ENCODE data around the gene CACNA1C. TPM values are rescaled to one million over a fixed set of nuclear protein-coding genes. Genes with fewer than 3 reads are reported as not detected.

Gene CACNA1C
- total and polyA plus RNA-seq, 2 of the 4 experiments (the other 2 are of a cell fraction): 1.6 to 2.6 TPM

DNA sequence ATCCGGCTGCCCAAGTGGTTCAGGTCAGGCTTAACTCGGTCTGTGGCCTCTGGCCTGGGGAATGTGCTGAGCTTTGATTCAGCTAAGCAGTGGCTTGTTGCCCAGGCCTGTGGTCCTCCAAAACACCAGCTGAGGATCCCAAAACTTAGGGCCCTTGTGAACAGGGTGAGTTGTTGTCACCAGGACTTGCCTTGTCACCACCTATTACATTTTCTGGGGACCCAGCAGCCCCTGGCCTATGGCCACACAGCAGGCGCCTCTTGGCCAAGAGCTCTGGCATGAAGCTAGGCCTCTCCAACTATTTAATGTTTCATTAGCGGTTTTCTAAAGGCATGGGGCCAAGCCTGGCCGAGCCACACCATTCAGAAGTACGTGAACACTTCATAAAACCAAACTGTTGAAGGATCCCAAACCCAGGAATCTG, 343.7 kb downstream of the CACNA1C start:
- Histone ChIP-seq H3K4ac (ENCODE audit: low read depth, low read length) (peak overlapping the region; percentile 58), H2AK9ac (replicated peaks; ENCODE audit: low read depth, low read length, poor library complexity) (peak overlapping the region; percentile 26), H4K8ac (ENCODE audit: low read depth in 2 of 2, low read length in 2 of 2) (peak overlapping the region; percentile 48 to 73; a peak in 2 of 4 replicates), H3K9me3 (ENCODE audit: control insufficient read depth, insufficient read depth, low read length) (no peaks in the 10 kb centered on the region), H3K4me2 (ENCODE audit: low read depth, low read length) (no peak overlapping the region), H3K4me3 (ENCODE audit: insufficient read depth, low read depth, low read length) (no peak overlapping the region), H3K14ac (replicated peaks; ENCODE audit: low read depth, low read length) (0 out of 2 replicates have a peak overlapping the region, but pooled peaks have one; percentile 27), H3K23ac (ENCODE audit: low read depth, low read length) (0 out of 2 replicates have a peak overlapping the region, but pooled peaks have one; percentile 0), H3K9ac (ENCODE audit: low read depth, low read length) (no peak overlapping the region), H3K79me1 (ENCODE audit: low read depth in 1 of 2, low read length in 2 of 2) (no peaks in the 10 kb centered on the region), H2BK15ac (ENCODE audit: low read depth, low read length) (0 out of 3 replicates have a peak overlapping the region, but pooled peaks have one; percentile 3), H4K20me1 (ENCODE audit: insufficient read depth, low read length) (peaks cover 10% of the 10 kb centered on the region; the same call in 1 of the 2 replicates), H3K27ac (ENCODE audit: insufficient read depth, low read length) (peak overlapping the region; percentile 60; the same call in 1 of the 2 replicates), H3K27me3 (ENCODE audit: control insufficient read depth, insufficient read depth, low read length) (no peaks in the 10 kb centered on the region), H3K18ac (ENCODE audit: low read depth, low read length) (peak overlapping the region; percentile 17; the same call in 1 of the 2 replicates), H2AFZ (replicated peaks; ENCODE audit: low read length, poor library complexity) (peak overlapping the region; percentile 71), H2BK120ac (ENCODE audit: low read depth, low read length) (0 out of 2 replicates have a peak overlapping the region, but pooled peaks have one; percentile 5), H3K56ac (ENCODE audit: extremely low read depth, insufficient read depth, low read length) (no peak overlapping the region), H3K4me1 (ENCODE audit: control insufficient read depth, insufficient read depth, low read length) (peaks cover 12% of the 10 kb centered on the region), H2BK20ac (ENCODE audit: low read depth, low read length) (0 out of 2 replicates have a peak overlapping the region, but pooled peaks have one; percentile 11), H3K9me1 (ENCODE audit: insufficient read depth, low read length) (peaks cover 15% of the 10 kb centered on the region; the same call in 1 of the 2 replicates), H3K36me3 (ENCODE audit: control insufficient read depth, insufficient read depth, low read length) (no peaks in the 10 kb centered on the region), H2BK5ac (ENCODE audit: low read depth, low read length, poor library complexity, severe bottlenecking) (peak overlapping the region; percentile 6), H2AK5ac (ENCODE audit: low read depth, low read length) (no peak overlapping the region), H4K5ac (ENCODE audit: low read depth, low read length) (no peak overlapping the region), H4K91ac (ENCODE audit: insufficient read depth, low read depth, low read length) (peak overlapping the region; percentile 30)
- BruUV-seq (replicated peaks): no TSS peak
- TF ChIP-seq MXI1 (IDR thresholded peaks at IDR 0.05; ENCODE audit: borderline replicate concordance, low read depth, low read length): no peak
- TF ChIP-seq MAFK (IDR thresholded peaks at IDR 0.05; ENCODE audit: low read depth, low read length): peak; percentile 26; the same call in 1 of the 2 replicates
- TF ChIP-seq CHD1 (IDR thresholded peaks at IDR 0.05; ENCODE audit: low read depth, low read length): no peak
- peak; percentile 52 for DNase-seq
- POLR2A ChIA-PET (ENCODE audit: unreplicated experiment): no interaction called here
- peak; percentile 78 for ATAC-seq (ENCODE audit: low read depth)
- 29% methylated on average over 5 of the region's 6 CpGs; no CpG with 5 or more reads in 1 of the 2 experiments for WGBS, 2 experiments (ENCODE audit: extremely low coverage in 2 of 2, insufficient read length in 1 of 2)
- in situ Hi-C loops (cut with MboI; ENCODE audit: low sequenced_read_pairs) (no loop called here), dilution Hi-C loops (cut with HindIII; ENCODE audit: low sequenced_read_pairs, unreplicated experiment) (no loop called here), intact Hi-C loops (cut with micrococcal nuclease) (loop anchor here (2.0 to 5.0 kb wide), 2 partner anchors 94 to 340 kb away; no protein-coding TSS in a partner anchor)
- CTCF ChIA-PET: interaction anchor here (0.9 to 2.0 kb wide), 3 partner anchors 106 to 113 kb away, joined by 3 to 4 read pairs (median 3); no protein-coding TSS in a partner anchor

All from IMR-90 (cell line).